GM15510 (cell line): ENCODE results near the gene IL1RAPL1.

Experiments used
- POLR2A ChIP-seq: IDR thresholded peaks from 3 replicates; pipeline ENCODE4 v1.6.1; 2011; ENCODE audit warnings: borderline replicate concordance; ENCODE audit not compliant: insufficient read length; ENCODE audit errors: extremely low read depth

The IL1RAPL1 gene

DNA sequence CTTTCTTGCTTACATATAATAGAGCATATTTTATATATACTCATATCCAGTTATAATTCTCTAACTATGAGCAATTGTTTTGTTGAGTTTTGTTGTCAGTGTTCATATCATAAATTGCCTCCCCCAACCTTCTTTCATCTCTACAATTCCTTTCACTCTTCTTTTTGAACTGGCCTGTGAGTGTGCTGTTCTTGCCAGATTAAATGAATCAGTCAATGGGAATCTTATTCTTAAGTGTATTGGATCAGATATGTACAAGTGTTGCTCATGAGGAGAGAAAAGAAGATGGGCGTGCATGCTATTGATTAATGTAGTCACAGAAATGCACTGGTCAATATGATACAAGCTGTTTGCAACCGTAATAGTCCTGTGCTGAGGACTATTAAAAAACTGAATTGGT is 900.0 kb downstream of the IL1RAPL1 start:
- no peak for TF ChIP-seq POLR2A

DNA sequence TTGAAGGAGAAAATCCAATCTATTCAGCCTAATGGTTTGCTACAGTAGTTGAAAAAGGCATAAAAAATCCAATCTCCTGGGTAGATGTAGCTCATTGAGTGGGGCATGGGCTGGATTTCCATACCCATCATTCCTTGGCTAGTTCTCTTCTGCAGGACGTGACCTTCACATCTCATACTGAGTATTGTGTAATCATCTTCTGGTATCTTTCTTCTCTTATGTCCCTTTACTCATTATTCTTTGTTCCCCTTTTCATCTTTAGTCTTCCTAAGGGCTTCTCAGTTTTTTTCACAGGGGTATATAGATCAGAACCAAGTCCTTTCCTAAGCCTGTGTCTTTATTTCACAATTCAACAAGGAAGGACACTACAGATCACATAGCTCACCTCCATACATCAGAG is 900.5 kb downstream of the IL1RAPL1 start:
- TF ChIP-seq POLR2A, result no peak

- TF ChIP-seq POLR2A, result no peak
Measured at GRCh38 chrX:29488919-29489318, 901.7 kb downstream of the IL1RAPL1 start.

DNA sequence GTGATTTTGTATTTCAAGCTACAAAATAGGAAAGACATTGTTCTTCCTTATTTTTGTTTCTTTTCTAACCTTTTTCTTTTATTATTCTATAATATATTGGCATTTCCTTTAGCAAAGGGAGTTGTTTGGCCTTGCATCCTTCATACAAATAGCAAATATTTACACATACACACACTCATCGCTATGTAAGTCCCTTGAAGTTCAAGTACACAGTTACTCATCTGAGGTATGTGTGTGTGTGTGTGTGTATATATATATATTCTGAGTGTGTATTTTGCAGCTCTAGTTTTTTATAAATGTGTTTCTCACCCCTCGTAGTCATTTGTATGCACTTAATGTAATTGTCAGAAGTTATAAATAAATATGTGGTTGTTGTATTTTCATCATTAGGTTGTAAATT is 903.4 kb downstream of the IL1RAPL1 start:
- no peak for TF ChIP-seq POLR2A

DNA sequence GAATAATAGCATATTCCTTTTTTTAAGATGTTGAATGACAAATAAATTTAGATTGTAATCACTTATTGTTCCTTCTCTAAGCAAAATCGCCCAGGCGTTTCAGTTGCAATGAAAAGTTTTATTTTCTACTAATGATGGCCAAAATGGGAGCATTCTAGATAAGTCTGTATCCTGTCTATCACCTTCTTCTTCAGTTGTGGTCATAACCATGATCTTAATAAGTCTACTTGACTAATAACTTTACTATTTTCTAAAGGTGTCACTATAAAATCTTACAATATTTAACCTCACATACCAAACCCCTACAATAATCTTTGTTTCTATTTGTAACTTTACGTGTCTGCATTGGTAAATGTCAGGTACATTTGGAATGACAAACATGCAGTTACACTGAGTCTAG is 904.4 kb downstream of the IL1RAPL1 start:
- TF ChIP-seq POLR2A, result no peak

DNA sequence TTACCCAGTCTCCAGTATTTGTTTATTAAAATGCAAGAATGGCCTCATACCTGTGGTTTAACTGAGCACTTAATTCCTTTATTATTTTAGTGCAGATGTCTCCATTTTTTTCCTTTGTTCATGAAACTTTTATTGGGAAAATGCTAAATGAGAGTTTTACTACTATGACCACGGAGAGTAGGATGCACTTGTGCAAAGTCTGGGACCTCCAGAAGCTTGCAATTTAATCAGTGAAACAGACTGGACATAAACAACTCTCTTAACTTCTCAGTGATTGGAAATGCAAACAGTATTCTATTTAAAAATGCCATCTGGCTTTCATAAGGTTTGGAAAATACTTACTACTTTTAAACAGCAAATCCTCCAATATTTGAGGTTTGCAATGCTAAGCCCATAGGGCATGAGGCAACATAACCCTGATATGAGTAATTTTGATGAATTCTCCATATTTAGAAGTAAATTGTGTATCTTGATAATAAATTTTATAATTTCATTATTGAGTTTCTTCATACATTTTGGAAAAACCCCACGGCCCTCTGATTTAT is 909.5 kb downstream of the IL1RAPL1 start:
- no peak for TF ChIP-seq POLR2A

DNA sequence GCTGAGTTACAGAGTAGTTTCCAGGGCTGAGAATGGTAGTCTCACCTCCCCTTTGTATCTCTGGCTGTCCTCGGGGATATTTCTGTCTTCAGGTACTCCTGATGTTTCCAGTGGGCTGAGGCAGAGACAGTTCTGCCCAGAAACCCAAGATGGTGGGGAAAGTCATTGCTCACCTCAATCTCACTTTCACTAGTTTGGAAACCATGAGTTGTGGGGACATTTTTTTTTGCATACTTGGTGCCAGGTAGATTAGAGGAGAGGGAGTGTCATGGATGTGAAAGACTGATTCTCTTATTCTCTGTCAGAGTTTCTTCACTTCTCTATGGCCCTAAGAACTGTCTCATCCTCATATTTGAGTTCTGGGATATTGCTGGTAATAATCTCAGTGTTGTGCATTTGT is 919.5 kb downstream of the IL1RAPL1 start:
- no peak for TF ChIP-seq POLR2A

DNA sequence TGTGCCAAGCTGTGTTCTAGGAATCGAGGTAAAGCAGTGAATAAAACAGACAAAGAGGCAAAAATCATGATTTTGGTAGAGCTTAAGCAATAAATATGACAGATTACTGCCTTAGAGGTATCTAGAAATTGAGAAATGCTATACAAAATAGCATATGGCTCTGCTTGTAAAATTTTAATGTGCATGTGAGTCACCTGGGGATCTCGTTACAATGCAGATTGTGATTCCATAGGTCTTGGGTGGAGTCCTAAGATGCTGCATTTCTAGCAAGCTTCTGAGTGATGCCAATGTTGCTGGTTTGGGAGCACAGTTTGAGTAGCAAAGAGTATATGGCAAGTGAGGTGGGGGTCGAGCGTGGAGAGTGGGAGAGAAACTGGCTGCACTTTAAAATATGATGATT is 930.9 kb downstream of the IL1RAPL1 start:
- no peak for TF ChIP-seq POLR2A

- no peak for TF ChIP-seq POLR2A
Measured at GRCh38 chrX:29528281-29528680, 941.0 kb downstream of the IL1RAPL1 start.

DNA sequence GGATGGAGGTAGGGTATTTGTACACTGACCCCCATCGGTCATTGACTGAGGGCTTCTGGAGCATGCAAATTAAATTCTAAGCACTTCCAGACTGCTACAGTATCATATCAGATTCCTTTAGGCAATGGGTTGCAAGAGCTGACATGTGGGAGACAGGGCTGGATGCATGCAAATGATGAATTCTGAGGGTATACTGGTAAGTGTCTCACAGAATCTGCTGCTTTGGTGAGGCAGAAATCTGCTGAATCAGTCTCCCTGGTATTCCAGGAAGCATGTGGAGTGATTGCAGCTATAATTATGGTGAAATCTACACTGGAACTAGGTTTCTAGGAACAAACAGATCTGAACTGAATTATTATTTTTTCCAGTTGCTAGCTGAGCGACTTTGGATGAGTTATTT is 943.3 kb downstream of the IL1RAPL1 start:
- no peak for TF ChIP-seq POLR2A

GRCh38 chrX:29531336-29531735 is 944.1 kb downstream of the IL1RAPL1 start:
- no peak for TF ChIP-seq POLR2A

- TF ChIP-seq POLR2A, result no peak
Measured at GRCh38 chrX:29535212-29536162, 948.2 kb downstream of the IL1RAPL1 start.

DNA sequence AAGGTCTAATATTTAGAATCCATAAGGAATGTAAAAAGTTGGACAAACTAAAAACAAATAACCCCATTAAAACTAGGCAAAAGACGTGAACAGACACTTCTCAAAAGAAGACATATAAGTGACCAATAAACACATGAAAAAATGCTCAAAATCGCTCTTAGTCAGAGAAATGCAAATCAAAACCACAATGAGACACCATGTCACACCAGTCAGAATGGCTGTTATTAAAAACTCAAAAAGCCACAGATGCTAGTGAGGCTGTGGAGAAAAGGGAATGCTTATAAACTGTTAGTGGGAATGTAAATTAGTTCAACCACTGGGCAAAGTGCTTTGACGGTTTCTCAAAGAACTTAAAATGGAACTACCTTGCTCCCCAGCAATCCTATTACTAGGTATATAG is 953.8 kb downstream of the IL1RAPL1 start:
- no peak for TF ChIP-seq POLR2A

DNA sequence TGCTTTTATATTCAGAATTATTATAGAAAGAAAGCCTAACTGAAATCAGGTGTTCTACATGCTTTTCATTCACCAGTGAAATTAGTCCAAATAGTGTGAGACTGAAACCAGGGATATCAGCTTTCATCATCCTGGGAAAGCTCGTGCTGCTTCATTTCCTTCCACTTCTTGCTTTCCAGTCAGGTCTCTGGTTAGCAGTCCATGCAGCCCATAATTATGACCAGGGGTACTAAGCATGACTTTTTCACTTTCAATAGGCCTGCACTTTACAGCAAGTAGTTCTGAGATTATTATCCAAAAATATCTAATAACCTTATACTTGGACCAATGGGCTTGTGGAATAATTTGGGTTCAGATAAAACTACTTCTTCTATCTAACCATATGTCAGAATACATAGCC is 954.9 kb downstream of the IL1RAPL1 start:
- TF ChIP-seq POLR2A, result no peak

- no peak for TF ChIP-seq POLR2A
Measured at GRCh38 chrX:29545878-29546277, 958.6 kb downstream of the IL1RAPL1 start.

DNA sequence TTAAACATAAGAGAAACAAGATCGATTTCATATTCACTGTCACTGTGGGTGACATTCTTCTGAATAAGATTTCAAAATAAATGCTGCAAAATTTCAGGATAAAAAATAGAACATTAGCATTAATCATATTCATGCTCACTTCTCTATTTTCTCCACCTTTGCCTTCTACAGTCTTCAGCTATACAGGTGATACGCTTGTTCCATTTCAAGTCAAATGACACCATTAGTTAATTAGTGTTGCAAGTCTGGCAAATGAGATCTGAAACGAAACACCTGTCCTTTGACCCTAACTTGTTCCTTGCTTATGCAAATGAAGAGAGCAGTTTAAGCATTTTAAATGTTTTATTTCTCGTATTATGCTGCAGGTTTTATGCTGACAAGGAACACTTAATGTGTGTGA is 960.6 kb downstream of the IL1RAPL1 start:
- TF ChIP-seq POLR2A, result no peak
